HepG2 (cell line): Measurements from ENCODE around the gene SPACA9.

Experiments
- EP300 ChIP-seq, 3 experiments: sonication (generic) in 1 of 3; formaldehyde crosslinking in 1 of 3; IDR thresholded peaks; 2 replicates each; pipeline versions ENCODE4 v1.5.1 to v1.6.1; 2011 to 2020; ENCODE audit warnings: low read depth in 2 of 3, low read length in 2 of 3, borderline replicate concordance in 1 of 3, improper control_type of control experiment in 1 of 3, mild to moderate bottlenecking in 1 of 3, missing genetic modification reagents in 1 of 3, moderate library complexity in 1 of 3
- GTF2F1 ChIP-seq: fragments of 150-350 bp; IDR thresholded peaks from 2 replicates; pipeline ENCODE4 v1.6.1; 2014; ENCODE audit warnings: low read length
- NFIC ChIP-seq: IDR thresholded peaks from 2 replicates; pipeline ENCODE4 v1.6.1; 2012; ENCODE audit warnings: mild to moderate bottlenecking, low read length, inconsistent platforms
- YY1 ChIP-seq: IDR thresholded peaks from 2 replicates; pipeline ENCODE4 v1.6.1; 2011; ENCODE audit warnings: low read length, low read depth, moderate library complexity, mild to moderate bottlenecking; ENCODE audit not compliant: insufficient read depth, insufficient replicate concordance
- ZNF20 ChIP-seq: sonication (generic); formaldehyde crosslinking; IDR thresholded peaks from 2 replicates; pipeline ENCODE4 v1.4.0; 2020; ENCODE audit warnings: mild to moderate bottlenecking, moderate library complexity, missing genetic modification reagents
- TF ChIP-seq, protein P1 (sequence below): sonication (generic); formaldehyde crosslinking; IDR thresholded peaks from 2 replicates; pipeline ENCODE4 v1.5.0; 2020; ENCODE audit warnings: mild to moderate bottlenecking, missing genetic modification reagents, moderate library complexity

DNA sequence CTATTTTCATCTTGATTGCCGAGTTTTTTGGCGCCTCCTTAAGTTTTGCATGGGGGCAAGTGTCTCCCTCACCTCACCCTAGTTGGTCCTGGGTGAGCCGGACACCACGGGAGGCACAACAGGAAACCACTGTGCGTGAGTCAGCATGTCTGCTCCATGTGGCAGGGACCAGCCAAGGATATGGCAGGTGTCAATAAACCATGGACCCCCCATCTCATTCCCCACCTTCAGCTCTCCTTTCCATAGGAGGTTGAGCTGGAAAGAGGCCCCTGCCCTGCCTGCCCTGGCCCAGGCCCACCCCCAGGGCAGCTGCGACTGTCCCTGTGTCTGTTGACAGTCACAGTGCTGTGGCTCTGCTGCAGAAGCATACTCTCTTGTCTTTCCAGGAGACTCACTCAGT, 3.1 kb downstream of the SPACA9 start:
- TF ChIP-seq ZNF20: no peak
- TF ChIP-seq NFIC: no peak
- no peak for TF ChIP-seq GTF2F1
- no peak for TF ChIP-seq EP300 (IDR thresholded peaks at IDR 0.05; ENCODE audit: low read depth in 2 of 2, low read length in 2 of 2)
- TF ChIP-seq EP300 (CRISPR knock-in tag; IDR thresholded peaks at IDR 0.05; ENCODE audit: borderline replicate concordance): no peak
- TF ChIP-seq YY1: no peak
- TF ChIP-seq, protein P1, sequence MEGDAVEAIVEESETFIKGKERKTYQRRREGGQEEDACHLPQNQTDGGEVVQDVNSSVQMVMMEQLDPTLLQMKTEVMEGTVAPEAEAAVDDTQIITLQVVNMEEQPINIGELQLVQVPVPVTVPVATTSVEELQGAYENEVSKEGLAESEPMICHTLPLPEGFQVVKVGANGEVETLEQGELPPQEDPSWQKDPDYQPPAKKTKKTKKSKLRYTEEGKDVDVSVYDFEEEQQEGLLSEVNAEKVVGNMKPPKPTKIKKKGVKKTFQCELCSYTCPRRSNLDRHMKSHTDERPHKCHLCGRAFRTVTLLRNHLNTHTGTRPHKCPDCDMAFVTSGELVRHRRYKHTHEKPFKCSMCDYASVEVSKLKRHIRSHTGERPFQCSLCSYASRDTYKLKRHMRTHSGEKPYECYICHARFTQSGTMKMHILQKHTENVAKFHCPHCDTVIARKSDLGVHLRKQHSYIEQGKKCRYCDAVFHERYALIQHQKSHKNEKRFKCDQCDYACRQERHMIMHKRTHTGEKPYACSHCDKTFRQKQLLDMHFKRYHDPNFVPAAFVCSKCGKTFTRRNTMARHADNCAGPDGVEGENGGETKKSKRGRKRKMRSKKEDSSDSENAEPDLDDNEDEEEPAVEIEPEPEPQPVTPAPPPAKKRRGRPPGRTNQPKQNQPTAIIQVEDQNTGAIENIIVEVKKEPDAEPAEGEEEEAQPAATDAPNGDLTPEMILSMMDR (CRISPR knock-in tag): no peak
